ENCODE measurements around the gene AOPEP.
"Not testable (repeated sequence)": the region's sequence is repeated elsewhere in the genome, so short reads cannot be mapped to it uniquely, and the experiment has no call there.

Gene AOPEP

GRCh38 chr9:94965631-94966030 lies 239.1 kb downstream of the AOPEP start:
- not testable (repeated sequence) for DNase-seq (ENCODE audit: low read depth, low spot score)

- DNase-seq (ENCODE audit: low read depth, low spot score): not testable (repeated sequence)
These were observed 239.5 kb downstream of the AOPEP start for GRCh38 chr9:94966046-94966445.

GRCh38 chr9:94967482-94967881 lies 241.0 kb downstream of the AOPEP start:
- no peak for DNase-seq (ENCODE audit: low read depth, low spot score)

DNA sequence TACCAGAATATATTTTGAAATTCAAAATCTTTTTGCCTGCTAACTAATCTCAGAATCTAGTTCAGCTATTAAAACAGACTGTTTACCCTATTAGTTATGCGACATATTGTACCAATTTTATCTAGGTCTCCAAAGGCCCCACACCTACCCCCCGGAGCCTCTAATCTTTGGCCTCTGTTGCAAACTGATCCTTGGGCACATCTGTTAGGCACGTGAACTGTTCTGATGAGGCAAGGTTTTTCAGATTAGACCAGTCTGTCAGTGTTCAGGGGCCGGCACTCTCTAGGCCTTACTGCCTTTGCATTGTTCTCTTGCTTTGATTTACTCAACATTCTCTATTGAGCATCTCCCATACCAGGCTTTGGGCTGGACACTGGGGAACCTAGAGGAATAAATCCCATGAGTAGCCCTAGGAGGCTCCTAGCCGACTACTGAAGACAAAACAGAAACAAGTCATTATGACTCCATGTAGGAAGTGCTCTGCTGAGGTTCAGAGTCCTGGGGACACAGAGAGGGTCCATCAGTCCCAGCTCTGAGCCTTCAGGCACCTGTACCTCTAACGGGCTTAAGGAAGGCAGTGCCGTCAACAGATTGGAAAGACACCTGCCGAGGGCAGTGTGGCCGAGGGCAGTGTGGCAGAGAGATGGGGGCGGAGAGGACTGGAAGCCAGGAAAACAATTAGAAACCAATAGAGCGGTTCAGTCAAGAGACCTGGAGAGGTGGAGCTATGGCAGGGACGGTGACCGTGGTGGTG lies 245.1 kb downstream of the AOPEP start:
- DNase-seq (ENCODE audit: low read depth, low spot score): no peak

GRCh38 chr9:94973451-94973941 lies 247.0 kb downstream of the AOPEP start:
- DNase-seq (ENCODE audit: low read depth, low spot score): no peak

GRCh38 chr9:94974154-94974879 lies 247.8 kb downstream of the AOPEP start:
- no peak for DNase-seq (ENCODE audit: low read depth, low spot score)

DNA sequence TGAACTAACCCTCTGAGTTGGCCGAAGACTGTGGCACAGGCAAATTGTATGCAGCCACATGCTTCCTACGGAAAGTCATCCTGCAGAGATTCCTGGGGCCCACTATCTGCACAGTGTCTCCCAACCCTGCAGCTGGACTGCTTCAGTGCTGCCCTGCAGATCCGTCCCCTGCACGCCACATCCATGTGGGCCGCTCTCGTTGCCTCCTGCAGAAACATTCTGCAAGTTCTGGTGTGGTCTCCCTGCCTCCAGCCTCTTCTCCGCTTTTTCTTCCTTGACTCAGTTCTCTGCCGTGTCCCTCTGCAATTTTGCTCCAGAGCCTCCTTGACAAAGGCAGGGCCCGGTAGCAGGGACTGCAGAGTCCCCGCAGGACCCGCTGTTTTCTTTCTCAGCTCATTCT lies 249.0 kb downstream of the AOPEP start:
- no peak for DNase-seq (ENCODE audit: low read depth, low spot score)

DNA sequence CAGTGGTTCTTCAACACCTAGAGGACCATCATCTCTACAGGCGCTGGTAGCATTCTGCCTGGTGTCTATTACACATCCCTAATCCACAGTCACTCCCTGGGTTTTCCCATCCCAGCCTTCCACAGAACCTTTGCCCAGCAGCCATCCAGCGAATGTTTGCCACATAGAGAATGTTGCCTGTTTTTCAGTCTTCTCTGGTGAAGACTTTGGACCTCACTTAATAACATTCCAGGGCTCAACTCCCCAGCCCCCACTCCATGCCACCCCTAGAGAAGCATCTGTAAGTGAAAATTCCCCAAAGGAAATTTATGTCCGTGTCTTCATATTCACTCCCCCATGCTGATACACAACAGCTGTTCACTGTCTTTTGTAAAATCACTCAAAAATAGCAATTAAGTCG lies 249.6 kb downstream of the AOPEP start:
- no peak for DNase-seq (ENCODE audit: low read depth, low spot score)

DNA sequence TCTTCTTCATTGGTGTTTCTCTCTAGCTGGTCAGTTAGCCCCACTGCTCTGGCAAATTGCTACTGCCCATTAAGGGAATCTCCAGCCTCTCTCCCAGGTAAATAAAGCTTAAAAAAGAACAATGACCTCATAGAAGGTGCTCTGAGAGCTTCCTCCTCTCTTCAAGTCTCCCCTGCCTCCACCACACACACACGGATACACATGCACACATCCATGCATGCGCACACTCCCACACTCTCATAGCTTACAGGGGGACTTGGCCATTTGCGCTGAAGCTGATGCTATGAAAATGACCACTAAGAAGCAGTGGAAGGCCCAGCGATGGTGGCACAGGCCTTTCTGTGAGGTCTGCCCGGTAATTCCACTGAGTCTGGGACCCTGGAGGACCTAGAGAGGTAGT lies 250.9 kb downstream of the AOPEP start:
- no peak for DNase-seq (ENCODE audit: low read depth, low spot score)

DNA sequence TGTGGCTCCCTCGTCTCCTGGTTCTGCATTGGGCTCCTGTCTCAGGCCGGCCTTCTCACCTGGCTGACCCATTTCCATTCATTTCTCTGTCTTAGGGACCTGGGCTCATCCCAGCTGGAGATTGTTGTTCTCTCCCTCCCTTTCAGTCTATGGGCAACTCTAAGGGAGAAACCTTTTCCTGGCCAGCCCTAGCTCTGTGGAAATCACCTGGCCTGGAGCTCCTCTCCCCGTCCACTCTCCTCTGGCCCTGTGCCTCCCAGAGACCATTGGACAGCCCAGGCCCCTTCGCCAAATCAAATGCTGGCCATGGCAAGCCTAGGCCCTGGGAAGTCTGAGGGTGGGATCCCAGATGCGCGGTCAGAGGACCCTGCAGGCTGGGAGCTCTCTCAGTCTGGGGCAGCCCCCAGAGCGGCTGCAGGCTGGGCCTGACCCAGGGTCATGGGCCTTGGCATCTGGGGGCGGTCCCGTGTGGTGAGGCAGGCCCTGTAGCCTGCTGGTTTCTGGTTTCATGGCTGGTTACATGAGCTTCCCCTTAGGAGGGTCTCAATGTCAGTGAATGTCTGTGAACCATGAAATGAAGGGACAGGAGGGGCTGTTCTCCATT lies 253.5 kb downstream of the AOPEP start:
- DNase-seq (ENCODE audit: low read depth, low spot score): no peak

- no peak for DNase-seq (ENCODE audit: low read depth, low spot score)
These were observed 254.6 kb downstream of the AOPEP start for GRCh38 chr9:94980947-94981722.

- DNase-seq (ENCODE audit: low read depth, low spot score): no peak
These were observed 255.2 kb downstream of the AOPEP start for GRCh38 chr9:94981723-94982090.

DNA sequence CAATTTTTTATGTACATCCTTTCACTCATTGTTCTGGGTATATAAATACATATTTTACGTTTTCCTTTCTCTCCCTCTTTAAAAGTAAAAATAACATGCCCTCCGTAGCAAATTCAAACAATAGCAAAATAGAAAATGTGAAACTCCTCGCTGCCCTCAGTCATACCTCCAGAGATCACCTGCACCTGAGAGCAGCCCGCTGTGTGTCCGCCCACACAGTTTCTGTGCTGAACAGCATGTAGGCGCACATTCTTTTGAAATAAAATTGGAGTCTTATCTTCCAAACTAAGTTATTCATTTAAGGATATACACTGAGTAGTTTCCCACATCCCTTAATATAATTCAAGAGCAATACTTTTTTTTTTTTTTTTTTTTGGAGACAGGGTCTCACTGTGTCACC lies 255.7 kb downstream of the AOPEP start:
- no peak for DNase-seq (ENCODE audit: low read depth, low spot score)

- no peak for DNase-seq (ENCODE audit: low read depth, low spot score)
These were observed 257.1 kb downstream of the AOPEP start for GRCh38 chr9:94983552-94983951.

- no peak for DNase-seq (ENCODE audit: low read depth, low spot score)
These were observed 258.5 kb downstream of the AOPEP start for GRCh38 chr9:94984891-94985476.

DNA sequence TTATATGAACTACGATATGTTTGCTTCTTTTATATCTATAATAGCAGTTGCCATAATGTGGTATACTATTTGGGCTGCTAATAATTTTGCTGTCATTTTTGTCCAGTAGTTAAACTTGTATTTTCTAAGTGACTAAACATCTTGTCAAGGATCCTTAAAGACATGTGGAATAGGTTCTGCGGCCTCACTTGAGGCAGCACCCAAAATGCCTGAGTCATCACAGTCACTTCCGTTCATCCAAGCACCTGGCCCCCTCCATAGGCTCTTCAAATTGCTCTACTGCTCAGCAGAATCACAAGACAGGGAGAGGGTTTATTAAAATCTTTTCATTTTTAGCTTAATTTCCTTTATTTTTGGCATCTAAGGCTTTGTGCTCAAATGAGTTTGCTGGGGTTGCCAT lies 259.1 kb downstream of the AOPEP start:
- DNase-seq (ENCODE audit: low read depth, low spot score): no peak

- no peak for DNase-seq (ENCODE audit: low read depth, low spot score)
These were observed 261.2 kb downstream of the AOPEP start for GRCh38 chr9:94987731-94988130.

- DNase-seq (ENCODE audit: low read depth, low spot score): no peak
These were observed 264.5 kb downstream of the AOPEP start for GRCh38 chr9:94990897-94991561.

DNA sequence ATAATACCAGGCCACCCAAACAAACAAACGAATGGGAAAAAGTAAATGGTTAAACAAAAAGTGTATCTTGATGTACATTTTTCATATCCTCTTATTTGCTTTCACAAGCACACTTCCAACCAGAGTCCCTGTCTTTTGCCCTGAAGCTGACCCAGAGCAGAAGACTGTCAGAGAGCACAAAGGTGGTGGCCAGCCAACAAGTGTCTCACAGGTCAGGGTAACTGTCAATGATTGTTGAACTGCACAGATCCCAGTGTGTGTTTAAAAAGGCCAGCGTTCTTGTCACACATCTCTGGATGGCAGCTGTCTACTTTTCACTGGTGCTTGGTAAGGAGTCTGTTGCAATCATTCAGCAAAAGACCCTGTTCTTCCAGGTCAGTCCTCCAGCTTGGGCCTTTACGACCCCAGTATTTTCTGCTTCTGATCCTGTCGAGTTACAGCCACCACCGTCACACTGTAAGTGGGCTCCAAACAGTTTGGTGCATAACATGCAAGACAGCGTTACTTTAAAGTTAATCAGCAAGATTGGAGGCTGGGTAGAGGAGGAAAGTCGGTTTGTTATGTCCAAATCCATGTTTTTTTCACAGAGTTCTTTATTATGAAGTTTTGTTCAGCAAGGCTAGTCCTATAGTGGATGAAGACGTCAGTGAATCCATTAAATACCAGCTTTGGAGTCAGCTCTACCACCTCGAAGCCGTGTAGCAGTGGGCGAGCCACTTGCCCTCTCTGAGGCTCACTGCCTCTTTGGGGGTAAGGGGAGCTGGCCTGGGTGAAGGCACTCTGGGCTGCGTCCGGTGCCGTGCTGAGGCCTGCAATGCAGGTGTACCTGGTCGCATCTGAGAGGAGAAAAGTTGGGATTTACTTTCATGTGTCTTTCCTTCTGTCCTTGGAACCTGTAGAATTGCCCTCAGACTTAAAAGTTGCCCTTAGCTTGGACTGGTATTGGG lies 265.7 kb downstream of the AOPEP start:
- no peak for DNase-seq (ENCODE audit: low read depth, low spot score)

All from brain pericyte (primary cell).